Ishikawa (cell line): ENCODE measurements around the gene PDGFB.

ENCODE experiments used
- CREB1 ChIP-seq: IDR thresholded peaks from 2 replicates; pipeline ENCODE4 v1.6.1; 2012; ENCODE audit warnings: low read depth
- EP300 ChIP-seq: IDR thresholded peaks from 2 replicates; pipeline ENCODE4 v1.6.1; 2012; ENCODE audit warnings: borderline replicate concordance
- FOXM1 ChIP-seq: IDR thresholded peaks from 2 replicates; pipeline ENCODE4 v1.6.1; 2012; ENCODE audit warnings: low read depth, borderline replicate concordance
- TCF12 ChIP-seq: IDR thresholded peaks from 2 replicates; pipeline ENCODE4 v1.6.1; 2012; ENCODE audit warnings: low read depth
- TEAD4 ChIP-seq: IDR thresholded peaks from 2 replicates; pipeline ENCODE4 v1.6.1; 2012
- YY1 ChIP-seq: IDR thresholded peaks from 2 replicates; pipeline ENCODE4 v1.6.1; 2012; ENCODE audit warnings: low read depth
- TF ChIP-seq, protein P1 (sequence below): IDR thresholded peaks from 2 replicates; pipeline ENCODE4 v1.6.1; 2012
- TF ChIP-seq, protein P2 (sequence below): IDR thresholded peaks from 2 replicates; pipeline ENCODE4 v1.6.1; 2012

DNA sequence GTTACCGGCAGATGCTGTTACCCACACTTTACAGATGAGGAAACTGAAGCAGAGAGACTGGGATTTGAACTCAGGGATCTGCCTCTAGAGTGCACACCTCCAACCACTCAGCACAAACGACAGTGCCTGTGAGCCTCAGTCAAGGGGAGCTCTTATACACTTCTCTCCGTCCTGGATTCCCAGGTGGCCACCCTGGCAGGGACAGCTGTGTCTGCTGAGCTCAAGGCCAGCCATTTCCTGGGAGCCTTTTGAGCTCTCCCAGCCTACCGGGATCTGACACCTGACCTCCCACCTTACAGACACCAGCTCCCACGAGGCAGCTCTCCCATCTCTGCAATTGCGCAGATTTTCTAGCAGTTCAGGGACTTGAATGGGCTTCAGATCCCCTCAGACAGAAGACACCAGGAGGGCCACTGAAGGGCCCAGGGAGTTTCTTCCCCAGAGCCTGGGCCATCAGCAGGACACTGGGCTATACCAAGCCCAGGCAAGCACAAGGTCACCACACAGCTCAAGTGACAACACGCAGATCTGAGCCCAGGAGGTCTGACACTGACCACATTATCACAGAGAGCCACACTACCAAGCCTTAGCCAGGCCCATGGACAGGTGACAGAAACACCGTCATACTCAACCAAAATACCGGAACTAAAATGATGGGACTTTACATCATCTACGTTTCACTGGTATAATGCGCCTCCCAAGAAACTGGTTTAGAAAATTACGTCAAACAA is 17.1 kb downstream of the PDGFB start:
- TF ChIP-seq, protein P1, sequence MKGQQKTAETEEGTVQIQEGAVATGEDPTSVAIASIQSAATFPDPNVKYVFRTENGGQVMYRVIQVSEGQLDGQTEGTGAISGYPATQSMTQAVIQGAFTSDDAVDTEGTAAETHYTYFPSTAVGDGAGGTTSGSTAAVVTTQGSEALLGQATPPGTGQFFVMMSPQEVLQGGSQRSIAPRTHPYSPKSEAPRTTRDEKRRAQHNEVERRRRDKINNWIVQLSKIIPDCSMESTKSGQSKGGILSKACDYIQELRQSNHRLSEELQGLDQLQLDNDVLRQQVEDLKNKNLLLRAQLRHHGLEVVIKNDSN, result no peak
- TF ChIP-seq TCF12 (no peak), EP300 (no peak), TEAD4 (no peak), FOXM1 (no peak), CREB1 (no peak), YY1 (no peak)
- TF ChIP-seq, protein P2, sequence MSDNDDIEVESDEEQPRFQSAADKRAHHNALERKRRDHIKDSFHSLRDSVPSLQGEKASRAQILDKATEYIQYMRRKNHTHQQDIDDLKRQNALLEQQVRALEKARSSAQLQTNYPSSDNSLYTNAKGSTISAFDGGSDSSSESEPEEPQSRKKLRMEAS, result no peak
